ENCODE data around the gene SOSTDC1.
"Not testable (repeated sequence)": the region's sequence is repeated elsewhere in the genome, so short reads cannot be mapped to it uniquely, and the experiment has no call there.

Gene SOSTDC1

DNA sequence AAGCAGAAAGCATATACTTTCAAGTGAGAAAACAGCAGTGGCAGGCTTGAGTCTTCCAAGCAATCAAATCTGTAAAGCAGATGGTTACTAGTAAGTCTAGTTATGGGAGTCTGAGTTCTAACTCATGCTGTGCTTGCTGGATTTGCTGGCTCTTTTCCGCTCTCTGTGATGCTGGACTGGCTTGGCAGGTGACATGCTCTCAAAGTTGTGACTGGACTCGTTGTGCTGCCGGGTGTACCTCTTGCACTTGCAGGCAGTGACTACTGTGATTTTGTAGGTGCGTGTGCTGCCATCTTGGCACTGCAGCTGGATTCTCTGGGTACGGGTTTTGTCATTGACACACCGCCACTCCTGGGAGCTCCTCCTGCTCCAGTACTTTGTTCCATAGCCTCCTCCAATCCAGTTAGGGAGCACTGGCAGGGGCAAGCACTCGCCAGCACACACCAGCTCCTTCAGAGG is 3.1 kb downstream of the SOSTDC1 start:
- no peak for DNase-seq (ENCODE audit: low read depth in 3 of 3)

- DNase-seq (ENCODE audit: low read depth in 3 of 3): no peak
These were observed 4.6 kb downstream of the SOSTDC1 start for GRCh38 chr7:16460789-16461493.

- not testable (repeated sequence) for DNase-seq (ENCODE audit: low read depth in 3 of 3)
These were observed 9.2 kb downstream of the SOSTDC1 start for GRCh38 chr7:16456303-16456702.

GRCh38 chr7:16455591-16455990 is 9.9 kb downstream of the SOSTDC1 start:
- DNase-seq (ENCODE audit: low read depth in 3 of 3): no peak

- DNase-seq (ENCODE audit: low read depth in 3 of 3): no peak
These were observed 15.2 kb downstream of the SOSTDC1 start for GRCh38 chr7:16450366-16450765.

DNA sequence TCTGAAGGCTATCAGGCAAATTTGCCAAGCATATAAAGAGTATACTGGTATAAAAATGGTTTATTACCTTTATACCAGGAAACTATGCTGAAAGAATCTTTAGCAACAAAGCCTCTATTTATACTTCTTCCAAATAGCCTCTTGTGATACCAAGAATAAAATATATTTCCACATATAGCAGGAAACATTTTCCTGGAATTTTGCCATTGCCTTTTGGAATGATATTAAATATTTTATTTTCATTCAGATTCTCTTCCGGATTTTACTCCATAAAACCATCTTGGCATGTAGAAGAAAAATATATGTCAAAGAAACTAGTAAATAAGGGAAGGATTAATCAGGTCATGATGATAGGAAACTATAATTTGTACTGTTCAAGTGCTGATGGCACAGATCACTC is 17.7 kb downstream of the SOSTDC1 start:
- DNase-seq (ENCODE audit: low read depth in 3 of 3): no peak

DNA sequence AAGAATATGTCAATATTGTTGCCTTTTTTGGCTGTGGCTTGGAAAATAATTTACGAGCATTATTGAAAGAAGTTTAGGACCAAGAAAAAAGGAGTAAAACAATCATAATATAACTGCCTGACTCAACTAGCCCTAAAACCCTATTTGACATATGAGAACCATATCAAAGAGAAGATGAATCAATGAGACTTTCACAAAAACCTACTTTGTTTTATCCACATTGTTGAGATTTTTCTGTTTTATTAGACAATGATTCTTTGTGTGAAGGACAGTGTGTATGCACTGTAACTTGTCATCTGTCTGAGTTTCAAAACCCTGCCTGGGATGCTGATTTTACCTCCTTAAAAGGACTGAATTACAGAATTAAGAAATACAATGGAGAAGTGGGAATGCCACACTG is 19.0 kb downstream of the SOSTDC1 start:
- no peak for DNase-seq (ENCODE audit: low read depth in 3 of 3)

GRCh38 chr7:16443871-16444270 is 21.7 kb downstream of the SOSTDC1 start:
- DNase-seq (ENCODE audit: low read depth in 3 of 3): not testable (repeated sequence)

GRCh38 chr7:16438988-16439387 is 26.6 kb downstream of the SOSTDC1 start:
- no peak for DNase-seq (ENCODE audit: low read depth in 3 of 3)

DNA sequence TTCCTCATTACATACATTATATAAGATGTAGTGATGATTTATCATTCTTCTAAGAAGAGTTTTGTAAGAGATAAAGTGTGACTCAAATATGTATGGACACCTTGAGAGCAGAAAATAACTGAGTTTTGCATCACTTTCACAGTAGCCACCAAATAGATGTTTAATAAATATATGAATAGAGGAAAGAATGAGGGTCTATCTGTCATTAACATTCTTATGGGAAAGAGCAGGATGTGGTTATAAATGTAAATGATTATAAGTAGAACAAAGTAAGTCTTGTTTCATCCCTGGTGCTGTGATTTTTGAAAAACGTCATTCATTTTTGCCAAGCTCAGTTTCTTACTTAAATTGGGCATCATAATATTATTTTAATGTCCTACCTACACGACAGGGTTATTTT is 29.2 kb downstream of the SOSTDC1 start:
- no peak for DNase-seq (ENCODE audit: low read depth in 3 of 3)

DNA sequence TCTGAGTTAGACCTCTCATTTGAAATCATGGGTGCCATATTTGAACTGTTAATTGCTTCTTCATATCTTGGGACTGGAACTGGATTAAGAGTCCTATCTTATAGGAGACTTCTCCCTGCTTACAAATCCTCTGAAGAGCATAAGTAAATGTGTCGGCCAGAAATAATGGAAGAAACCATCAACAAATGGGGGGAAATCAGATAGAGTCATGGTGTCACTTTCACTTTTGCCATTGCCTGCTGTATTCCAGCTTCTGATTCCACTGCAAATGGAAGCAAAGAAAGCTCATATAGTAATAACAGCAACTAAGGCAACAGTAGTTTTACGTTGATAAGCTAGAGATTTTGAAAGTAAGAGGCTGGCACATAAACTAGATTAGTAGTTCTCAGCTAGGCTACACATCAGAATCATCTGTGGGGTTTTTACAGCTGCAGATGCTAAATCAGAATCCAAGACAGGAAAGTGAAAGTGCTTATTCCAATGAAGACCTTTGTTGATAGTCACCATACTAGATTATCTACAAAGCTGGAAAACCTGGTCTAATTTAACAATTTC is 31.9 kb downstream of the SOSTDC1 start:
- DNase-seq (ENCODE audit: low read depth in 3 of 3): no peak

GRCh38 chr7:16432425-16432731 is 33.2 kb downstream of the SOSTDC1 start:
- no peak for DNase-seq (ENCODE audit: low read depth in 3 of 3)

- DNase-seq (ENCODE audit: low read depth in 3 of 3): no peak
These were observed 33.7 kb downstream of the SOSTDC1 start for GRCh38 chr7:16431646-16432424.

GRCh38 chr7:16430133-16430532 is 35.4 kb downstream of the SOSTDC1 start:
- no peak for DNase-seq (ENCODE audit: low read depth in 3 of 3)

DNA sequence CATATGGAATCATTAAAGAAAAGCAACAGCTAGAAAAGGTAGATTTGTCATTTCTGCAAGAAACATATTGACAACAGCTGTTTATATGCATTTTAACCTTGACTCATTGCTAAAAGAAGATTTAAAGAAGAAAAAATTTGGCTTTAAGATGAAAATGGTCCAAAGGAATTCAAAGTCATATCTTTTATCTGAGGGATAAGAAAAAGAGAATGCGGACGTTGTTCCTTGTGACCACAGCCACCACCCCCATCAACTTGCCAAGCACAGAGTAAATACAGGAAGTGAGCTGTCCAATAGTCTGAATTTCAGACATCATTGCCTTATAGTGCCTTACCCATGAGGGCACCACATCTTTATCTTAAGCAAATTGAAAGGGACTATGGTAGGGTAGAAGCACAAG is 36.9 kb downstream of the SOSTDC1 start:
- DNase-seq (ENCODE audit: low read depth in 3 of 3): no peak

DNA sequence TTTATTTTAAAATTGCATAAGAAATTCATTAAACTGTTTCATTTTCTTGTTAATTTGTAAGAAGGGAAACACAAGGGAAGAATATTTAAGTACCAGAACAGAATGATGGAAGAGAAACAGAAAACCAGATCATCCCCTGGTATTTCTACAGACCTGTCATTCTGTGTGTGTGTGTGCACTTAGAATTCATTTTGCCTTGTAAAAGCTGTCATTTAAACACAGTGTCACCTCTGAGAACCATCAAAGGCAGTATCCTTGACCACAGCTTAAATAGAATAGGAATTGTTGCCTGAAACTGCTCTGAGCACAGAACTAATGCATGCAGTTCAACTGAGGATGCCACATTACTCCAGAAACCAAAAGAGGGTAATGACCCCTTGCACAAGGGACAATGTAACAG is 37.4 kb downstream of the SOSTDC1 start:
- no peak for DNase-seq (ENCODE audit: low read depth in 3 of 3)

- no peak for DNase-seq (ENCODE audit: low read depth in 3 of 3)
These were observed 41.8 kb downstream of the SOSTDC1 start for GRCh38 chr7:16423761-16424160.

DNA sequence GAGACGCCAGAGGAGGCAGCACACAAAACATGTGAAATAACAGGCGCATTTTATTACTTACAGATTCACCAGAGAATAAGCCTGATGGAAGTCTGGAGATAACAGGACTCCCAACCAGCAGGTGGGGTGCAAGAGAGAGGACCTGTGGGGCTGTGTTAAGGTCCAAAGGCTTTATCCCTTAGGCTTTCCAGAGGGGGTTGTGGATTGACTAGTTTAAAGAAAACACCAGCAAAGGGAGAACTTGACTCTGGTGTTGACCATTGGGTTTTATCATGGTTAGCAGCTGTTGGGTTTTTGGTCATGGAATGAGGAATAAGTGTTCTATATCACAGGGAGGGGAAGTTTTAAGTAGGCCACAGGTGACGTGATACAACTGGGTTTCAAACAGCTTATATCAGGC is 42.6 kb downstream of the SOSTDC1 start:
- DNase-seq (ENCODE audit: low read depth in 3 of 3): no peak

GRCh38 chr7:16422103-16422435 is 43.5 kb downstream of the SOSTDC1 start:
- no peak for DNase-seq (ENCODE audit: low read depth in 3 of 3)

DNA sequence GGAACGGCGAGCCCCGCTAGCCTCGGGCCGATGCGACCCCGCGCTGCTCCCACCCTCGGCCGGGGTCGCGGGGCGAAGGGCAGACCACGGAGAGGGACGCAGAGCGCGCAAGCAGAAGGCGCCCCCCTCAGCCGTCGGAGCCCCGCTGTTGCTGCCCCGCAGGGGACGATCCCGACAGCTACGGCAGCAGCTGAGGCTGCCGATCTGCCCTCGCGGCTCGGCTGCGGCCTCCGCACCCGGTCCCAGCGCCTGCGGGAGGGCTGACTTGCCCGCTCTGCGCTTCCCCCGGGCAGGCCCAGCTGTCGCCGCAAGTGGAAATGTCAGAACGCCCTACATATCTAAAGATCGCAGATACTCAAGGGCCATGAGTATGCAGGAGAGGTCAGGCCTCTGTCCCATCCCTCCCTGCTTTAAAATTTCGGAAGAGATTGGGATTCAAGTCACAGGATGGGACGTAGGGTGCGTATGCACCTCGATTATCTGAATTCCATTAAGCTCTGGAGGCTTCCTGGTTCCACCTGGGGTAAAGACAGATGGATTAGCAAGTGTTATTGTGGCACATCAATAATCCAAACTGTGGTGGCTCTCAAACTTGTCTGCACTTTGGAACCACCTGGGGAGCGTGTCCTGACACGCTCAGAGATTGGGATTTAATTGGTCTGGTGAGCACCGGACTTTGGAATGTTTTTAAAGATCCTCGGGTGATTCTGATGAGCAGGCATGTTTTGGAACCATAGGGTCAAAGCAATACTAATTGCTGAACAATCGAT is 44.0 kb downstream of the SOSTDC1 start, which contains the start of gene CRPPA:
CRPPA (minus strand) TSS at position 206 of the 770 bp plus-strand sequence. CDS start 216 bp downstream, outside the sequence.
- peak in 1 of 3 donors; percentile 27 for DNase-seq (ENCODE audit: low read depth in 3 of 3)

DNA sequence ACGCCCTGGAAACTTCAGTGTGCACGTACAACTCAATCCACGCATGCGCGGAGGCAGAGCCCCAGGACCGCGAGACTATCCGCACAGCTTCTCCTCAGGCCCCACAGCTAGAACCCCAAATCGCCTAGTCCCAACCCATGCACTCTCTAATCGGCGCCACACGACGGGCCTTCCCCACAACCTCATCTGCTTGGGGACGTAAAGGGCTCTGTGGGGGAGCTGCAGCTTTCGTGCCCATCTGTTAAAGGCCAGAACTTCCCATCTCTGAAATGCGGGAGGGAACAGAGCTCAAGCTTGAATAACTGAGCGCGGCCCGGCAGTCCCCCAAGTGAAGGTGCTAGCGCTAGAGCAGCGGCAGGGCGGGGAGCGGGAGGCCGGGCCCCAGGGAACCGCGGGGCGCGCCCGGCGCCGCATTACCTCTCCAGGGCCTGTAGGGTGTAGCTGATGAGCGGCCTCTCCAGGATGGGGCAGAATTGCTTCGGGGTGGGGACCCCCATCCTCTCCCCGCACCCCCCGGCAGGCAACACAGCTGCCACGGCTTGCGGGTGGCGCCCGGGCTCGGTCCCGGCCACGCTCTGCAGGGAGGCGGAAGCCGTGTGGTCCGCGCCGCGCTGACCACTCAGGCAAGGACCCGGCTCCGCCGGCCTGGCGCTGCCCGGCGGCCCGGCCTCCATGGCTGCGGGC is 44.7 kb downstream of the SOSTDC1 start:
- peak; percentile 54 to 82 (median 80) for DNase-seq (ENCODE audit: low read depth in 3 of 3)

GRCh38 chr7:16420329-16420648 is 45.2 kb downstream of the SOSTDC1 start:
- DNase-seq (ENCODE audit: low read depth in 3 of 3): no peak

All from stimulated activated CD4-positive, alpha-beta T cell treated with anti-CD3 and anti-CD28 coated beads, TNF-alpha, amount 100 ng/mL, for 48 hours (primary cell).